Vagina (tissue), 2 donors: ENCODE data around the gene POLR2J3.
"Not testable (repeated sequence)": the region's sequence is repeated elsewhere in the genome, so short reads cannot be mapped to it uniquely, and the experiment has no call there.

Experiments
- POLR2A ChIP-seq, 2 donors: fragments of 450-650 bp; IDR thresholded peaks; one replicate each; pipeline ENCODE4 v1.6.1; 2017; ENCODE audit warnings: antibody characterized with exemption in 2 of 2, mild to moderate bottlenecking in 2 of 2, moderate library complexity in 2 of 2
- TF ChIP-seq, protein P1 (sequence below), 3 experiments: fragments of 450-650 bp in 2 of 3; fragments of 200-600 bp in 1 of 3; sonication (generic) in 1 of 3; IDR thresholded peaks; one replicate each; pipeline ENCODE4 v1.5.1; 2017 to 2019; ENCODE audit warnings: antibody characterized with exemption in 3 of 3, mild to moderate bottlenecking in 2 of 3, moderate library complexity in 2 of 3

DNA sequence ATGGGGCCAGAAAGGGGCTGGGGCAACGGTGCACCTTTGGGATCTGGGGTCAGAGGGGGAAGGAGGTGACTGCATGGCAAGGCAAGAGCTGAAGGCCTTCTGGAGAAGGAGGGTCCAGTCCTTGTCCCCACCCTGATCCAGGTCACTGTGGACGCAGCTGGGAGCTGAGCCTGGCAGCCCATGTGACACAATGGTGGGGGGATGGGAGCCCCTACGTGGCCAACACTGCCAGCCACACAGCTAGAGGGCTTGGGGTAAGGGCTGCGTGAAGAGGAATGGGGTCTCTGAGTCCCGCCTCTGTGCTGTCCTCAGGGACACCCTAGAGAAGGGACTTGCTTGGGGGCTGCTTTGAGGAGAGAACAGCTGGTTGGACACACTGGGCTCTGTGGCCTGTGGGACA, 9.3 kb upstream of the POLR2J3 start:
- TF ChIP-seq, protein P1, sequence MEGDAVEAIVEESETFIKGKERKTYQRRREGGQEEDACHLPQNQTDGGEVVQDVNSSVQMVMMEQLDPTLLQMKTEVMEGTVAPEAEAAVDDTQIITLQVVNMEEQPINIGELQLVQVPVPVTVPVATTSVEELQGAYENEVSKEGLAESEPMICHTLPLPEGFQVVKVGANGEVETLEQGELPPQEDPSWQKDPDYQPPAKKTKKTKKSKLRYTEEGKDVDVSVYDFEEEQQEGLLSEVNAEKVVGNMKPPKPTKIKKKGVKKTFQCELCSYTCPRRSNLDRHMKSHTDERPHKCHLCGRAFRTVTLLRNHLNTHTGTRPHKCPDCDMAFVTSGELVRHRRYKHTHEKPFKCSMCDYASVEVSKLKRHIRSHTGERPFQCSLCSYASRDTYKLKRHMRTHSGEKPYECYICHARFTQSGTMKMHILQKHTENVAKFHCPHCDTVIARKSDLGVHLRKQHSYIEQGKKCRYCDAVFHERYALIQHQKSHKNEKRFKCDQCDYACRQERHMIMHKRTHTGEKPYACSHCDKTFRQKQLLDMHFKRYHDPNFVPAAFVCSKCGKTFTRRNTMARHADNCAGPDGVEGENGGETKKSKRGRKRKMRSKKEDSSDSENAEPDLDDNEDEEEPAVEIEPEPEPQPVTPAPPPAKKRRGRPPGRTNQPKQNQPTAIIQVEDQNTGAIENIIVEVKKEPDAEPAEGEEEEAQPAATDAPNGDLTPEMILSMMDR (IDR thresholded peaks at IDR 0.05) = not testable (repeated sequence)
- TF ChIP-seq POLR2A (IDR thresholded peaks at IDR 0.05) = not testable (repeated sequence)
